OCI-M1 (cell line): ENCODE measurements around the gene CCIN.
A peak's percentile ranks its signal among the peaks of the same experiment; 100 is the strongest.
"Not testable (repeated sequence)": the region's sequence is repeated elsewhere in the genome, so short reads cannot be mapped to it uniquely, and the experiment has no call there.

Experiments used
- DNase-seq: peaks from one replicate; lab custom pipeline; 2025; lab: John Stamatoyannopoulos, UW

CCIN gene

DNA sequence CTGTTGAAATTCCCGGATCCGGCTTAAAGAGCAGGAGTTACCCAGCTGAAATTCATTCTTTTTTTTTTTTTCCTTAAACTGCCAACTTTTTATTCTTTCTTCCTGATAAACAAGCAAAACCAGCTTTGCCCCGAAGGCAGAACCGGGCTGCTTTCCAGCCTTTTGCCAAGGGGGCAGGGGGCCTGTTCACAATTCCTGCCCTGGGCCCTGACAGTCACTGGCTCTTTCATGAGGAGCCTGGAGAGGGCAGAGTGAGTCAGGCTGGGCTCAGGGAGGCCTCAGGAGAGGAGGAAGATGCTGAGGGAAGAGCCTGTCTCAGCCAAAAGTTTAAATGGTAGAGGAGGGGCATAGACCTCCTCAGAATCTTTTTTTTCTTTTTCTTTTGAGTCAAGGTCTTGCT, 27.9 kb upstream of the CCIN start:
- peak; percentile 13 for DNase-seq

DNA sequence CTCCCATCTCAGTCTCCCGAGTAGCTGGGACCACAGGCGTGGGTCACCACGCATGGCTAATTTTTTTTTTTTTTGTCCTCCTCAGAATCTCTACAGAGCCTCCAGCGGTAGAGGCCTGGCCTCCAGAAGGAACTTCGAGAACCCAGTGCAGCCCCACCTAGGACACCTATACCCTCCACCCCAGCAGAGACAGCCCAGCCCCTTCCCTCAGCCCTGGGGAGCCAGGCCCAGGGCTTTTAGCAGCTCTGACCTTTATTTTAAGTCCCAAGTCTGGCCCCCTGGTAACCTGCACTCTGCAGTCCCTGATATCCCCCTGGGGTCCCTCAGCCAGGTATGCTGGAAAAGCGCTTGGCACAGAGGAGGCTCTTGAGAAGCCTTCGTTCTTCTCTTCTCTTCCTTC, 27.4 kb upstream of the CCIN start:
- no peak for DNase-seq

DNA sequence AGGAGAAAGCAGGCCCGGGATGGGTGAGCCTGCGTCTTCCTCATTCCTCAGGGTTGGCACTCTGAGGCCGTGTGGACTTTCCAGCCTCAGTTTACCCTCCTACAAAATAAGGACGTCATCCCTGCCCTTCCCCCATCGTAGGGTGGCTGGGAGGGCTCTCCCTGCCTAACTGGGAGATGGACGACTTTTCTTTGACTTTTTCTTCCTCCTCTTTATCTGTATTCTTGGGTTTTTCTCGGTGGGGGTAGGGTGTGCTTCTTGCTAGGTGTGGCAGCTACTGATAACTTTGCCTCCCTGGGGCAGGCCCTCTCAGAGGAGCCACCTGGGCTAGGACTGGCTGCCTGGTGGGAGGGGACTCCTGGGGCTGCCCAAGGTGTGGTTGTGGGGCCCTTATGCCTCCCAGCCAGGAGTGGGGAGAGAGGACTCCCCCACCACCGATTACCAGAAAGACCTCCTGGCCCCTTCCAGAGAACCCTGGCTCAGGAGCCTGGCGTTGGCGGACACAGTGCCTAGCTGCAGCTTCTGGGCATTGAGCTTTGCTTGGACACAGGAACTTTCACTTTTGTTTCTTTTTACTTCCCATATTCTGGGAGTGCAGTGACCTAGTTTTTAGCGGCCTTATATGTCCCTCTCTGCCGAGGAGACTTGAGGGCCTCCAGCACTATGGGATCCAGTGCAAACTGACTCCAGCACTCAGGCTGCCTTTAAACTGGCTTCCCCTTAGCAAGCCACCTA, 26.5 kb upstream of the CCIN start:
- DNase-seq = peak; percentile 91

DNA sequence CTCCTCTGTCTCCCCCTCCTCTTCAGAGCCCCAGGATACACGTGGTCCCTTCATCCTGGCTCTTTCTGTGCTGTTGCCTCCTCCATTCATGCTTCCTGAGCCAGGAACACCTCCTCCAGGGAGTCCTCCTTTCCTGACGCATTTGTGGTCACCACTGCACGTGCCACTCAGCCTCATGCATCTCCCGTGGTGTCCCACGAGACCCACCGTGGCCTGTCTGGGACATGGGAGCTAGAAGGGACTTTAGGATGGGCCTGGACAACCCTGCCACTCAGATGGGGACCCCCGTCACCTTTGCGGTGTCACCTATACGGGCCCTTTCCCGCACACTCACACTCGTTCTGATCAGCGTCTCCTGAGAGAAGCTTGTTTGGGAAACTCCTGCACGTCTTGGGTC, 25.9 kb upstream of the CCIN start:
- DNase-seq = no peak

DNA sequence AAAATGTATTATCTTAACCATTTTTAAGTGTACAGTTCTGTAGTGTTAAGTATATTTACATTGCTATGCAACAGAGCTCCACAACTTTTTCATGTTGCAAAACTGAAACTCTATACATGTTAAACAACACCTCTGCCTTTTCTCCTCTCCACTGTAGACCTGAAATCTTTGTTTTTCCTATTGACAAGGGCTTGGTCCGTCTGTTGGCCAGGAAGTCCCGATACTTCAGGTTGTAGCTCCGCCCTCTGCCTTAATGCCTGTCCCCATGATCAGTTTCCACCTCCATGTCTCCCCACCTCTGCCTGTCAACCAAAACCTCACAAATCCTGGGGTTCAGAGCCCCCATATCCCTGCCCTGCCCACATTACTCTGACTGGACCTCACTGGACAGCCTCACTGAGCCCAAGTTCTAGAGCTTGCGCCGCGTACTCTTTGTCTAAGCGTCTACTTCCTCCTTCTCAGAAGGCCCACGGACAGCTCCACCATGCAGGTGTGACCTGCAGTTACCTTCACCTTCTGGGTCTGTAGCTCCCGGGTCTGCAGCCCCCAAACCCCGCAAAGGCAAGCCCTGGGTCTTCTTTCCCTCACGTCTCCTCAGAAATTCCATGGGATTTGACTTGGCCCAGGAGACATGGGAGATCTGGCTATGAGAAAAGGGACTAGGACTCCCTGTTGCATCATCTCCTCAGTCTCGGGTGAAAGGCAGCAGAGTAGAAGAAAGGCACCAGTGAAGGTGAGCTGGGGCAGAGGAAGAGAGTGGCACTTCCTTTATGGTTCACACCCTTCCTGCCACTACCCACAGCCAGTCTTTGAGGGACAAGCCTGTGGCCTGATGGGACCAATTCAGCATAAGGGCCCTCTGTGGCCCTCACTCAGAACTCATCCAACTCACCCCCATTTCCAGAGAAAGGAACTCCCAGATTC, 24.6 kb upstream of the CCIN start:
- DNase-seq = no peak

DNA sequence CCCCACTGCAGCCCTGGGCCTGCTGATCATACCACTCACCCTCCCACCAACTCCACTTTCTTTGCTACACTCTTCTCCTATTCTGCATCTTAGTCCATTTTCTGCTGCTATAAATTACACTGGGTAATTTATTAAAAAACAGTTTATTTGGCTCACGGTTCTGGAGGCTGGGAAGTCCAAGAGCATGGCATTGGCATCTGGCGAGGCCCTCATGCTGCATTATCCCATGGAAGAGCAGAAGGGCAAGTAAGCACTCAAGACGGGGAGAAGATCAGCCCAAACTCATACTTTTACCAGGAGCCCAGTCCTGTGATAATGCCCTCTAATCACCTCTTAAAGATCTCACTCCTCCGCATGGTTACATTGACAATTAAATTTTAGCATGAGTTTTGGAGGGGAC, 23.2 kb upstream of the CCIN start:
- DNase-seq = no peak

DNA sequence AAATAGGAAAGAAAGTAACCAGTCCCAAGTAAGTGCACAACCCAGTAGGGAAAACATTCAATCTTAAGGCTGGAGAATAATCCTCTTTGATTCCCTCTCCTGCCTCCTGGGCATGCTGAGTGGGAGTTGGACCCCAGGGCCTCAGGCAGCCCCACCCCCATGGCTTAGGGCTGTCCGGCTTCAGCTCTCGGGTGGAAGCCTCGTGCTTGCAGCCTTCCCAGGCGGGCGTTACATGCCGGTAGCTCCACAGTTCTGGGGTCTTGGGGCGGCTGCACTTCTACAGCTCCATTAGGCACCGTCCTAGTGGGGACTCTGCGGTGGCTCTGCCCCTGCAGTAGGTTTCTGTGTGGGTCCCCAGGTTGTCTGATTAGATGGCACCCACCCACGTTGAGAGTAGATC, 22.5 kb upstream of the CCIN start:
- DNase-seq = no peak

DNA sequence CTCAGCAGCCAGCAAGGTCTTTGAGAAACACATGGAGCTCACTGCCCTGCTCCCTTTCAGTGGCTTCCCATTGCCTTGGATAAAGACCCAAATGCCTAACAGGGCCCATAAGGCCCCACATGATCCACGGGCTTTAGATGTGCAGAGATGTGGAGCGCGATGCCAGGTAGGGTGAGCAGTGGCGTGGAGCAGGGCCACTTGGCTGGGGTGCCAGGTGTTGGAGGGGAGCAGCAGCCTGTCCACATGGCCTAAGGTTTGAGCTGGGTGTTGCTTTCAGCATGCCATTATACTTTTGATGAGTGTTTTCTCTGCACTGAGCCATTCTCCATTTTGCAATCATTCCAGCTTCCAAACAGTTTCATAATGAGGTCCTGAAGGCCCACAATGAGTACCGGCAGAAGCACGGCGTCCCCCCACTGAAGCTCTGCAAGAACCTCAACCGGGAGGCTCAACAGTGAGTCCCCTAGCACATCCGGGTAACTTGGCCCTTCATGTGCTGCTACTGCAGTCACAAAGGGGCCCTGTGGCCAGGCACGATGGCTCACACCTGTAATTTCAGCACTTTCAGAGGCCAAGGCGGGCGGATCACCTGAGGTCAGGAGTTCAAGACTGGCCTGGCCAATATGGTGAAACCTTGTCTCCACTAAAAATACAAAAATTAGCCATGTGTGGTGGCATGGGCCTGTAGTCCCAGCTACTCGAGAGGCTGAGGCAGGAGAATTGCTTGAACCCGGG, 21.6 kb upstream of the CCIN start:
- no peak for DNase-seq

DNA sequence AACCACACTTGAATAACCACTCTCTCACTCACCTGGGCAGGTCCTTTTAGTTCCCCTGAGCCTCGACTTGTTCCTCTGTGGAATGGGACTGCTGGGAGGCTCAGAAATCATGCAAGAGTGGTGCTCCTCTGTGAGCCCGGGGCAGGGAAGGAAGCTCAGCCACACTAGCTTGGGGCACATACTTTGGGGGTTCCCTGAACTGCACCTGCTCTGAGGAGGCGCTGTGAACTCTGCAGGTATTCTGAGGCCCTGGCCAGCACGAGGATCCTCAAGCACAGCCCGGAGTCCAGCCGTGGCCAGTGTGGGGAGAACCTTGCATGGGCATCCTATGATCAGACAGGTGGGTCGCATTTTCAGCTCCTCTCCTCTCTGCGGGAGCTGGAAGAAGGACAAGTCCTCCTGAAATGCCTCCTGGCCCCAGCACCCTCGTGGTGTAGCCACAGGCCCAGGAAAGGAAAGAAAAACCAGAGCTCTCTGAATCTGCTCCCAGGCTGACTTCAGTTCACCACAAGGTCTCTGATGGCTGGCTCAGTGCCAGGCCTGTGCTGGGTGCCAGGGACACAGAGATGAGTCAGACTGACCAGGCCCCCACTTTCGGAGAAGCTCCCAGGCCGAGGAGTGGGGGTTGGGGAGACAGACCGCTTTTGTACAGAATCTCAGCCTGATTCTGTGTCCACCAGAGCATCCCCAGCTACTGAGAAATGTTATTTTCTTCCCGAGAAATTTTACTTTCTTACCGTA, 20.7 kb upstream of the CCIN start:
- peak; percentile 87 for DNase-seq

DNA sequence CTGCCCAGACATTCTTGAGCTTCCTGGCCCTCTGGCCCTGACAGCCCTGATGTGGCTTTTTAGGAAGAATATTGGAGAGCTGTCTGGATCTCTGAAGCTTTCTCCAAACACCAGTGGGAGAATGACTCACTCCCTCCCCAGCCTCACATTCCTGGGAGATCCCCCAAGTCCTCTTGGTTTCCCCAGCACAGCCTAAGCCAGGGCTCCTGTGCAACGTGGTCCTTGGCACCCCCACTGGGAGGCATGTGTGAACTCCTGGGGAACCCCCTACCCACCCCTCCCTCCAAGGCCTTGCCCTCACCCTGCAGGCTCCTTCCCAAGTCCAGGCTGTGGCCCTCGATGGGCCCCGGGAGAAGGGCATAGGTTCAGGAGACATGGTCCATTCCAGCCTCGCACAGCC, 20.0 kb upstream of the CCIN start:
- DNase-seq = no peak

DNA sequence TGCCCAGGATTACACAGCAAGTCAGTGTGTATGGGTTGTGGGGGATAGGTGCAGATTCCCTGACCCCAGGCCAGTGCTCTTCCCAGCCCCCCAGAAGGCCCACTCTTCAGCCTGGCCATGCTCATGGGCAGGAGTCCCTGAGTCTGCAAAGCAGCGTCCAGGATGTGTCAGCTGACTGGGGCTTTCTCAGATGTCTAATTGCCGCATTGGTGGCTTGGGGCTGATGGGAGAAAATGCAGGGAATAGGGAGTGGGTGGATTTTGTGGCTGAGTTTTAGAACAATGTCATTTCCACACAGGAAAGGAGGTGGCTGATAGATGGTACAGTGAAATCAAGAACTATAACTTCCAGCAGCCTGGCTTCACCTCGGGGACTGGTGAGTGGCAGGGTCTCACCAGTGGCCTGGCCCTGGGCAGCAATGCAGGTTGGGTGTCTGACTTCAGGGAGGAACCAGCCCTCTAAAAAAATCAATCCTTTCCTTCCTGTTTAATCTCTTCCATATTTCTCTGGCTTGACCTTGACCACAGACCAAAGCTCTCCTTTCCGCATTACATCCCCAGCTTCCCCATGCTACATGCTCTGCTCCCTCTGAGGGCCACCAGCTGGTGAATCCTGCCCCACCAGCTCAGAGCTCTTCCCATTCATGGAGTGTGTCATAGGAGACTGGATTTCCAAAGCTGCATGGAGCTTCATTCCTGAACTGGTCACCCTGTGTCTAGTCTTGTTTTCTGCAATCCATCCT, 18.4 kb upstream of the CCIN start:
- no peak for DNase-seq

DNA sequence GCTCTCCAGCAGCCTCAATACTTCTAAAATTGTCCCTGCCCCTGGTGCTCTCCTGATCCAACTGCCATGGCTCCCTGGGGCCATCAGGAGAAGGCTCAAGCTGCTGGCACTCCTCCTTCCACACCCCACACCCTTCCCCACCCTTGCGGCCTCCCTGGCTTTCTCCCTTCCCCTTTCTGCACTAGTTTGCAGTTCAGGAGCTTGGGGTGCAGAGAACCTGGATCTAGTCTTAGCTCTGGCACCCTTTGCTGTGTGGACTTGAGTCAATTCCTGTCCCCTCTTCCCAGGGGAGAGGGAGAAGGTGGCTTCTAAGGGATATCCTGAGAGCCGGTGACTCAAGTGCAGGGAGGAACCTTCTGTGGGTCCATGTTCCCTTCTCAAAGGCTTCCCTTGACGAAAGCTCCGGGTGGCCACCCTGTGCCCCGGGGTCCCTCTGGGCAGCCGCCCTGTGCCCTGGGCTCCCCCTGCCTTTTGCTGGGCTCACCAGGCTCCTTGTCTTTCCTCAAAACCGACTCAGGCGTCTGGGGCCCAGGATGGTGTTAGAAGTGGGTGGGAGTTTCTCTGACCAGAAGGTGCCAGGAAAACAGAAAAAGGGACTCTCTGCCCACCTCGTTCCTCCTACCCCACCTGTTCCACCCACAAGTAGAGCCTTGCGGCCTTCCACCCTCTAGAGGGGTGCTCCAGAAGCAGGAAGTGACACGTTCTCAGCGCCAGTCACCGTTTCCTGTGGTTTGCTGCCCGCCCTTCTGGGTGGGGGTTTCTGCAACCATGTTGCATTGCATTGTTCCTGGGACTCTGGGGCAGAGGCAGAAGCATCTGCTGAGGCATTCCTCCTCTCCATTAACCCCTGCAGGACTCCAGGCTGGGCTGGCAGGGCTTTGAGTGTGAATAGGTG, 17.6 kb upstream of the CCIN start:
- peak; percentile 21 for DNase-seq

DNA sequence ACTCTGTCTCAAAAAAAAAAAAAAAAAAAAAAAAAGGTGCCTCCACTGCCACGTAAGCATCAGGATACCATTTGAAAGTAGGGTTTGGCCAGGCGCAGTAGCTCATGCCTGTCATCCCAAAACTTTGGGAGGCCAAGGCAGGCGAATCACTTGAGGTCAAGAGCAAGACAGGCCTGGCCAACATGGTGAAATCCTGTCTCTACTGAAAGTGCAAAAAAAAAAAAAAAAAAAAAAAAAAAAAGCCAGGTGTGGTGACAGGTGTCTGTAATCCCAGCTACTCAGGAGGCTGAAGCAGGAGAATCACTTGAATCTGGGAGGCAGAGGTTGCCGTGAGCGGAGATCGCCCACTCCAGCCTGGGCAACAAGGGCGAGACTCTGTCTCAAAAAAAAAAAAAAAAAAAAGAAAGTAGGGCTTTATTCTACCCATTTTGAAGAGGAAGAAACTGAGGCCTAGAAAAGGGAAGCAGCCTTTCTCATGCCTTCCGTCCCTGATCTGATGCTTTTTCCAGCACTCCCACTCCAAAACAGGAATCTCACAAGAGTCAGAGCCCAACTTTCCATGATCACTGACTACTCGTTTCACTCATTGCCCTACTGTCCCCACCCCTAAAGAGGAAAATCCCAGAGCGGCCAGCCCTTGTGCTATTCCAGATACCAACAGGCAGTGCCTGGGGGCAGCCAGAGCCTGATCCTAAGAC, 16.3 kb upstream of the CCIN start:
- no peak for DNase-seq

DNA sequence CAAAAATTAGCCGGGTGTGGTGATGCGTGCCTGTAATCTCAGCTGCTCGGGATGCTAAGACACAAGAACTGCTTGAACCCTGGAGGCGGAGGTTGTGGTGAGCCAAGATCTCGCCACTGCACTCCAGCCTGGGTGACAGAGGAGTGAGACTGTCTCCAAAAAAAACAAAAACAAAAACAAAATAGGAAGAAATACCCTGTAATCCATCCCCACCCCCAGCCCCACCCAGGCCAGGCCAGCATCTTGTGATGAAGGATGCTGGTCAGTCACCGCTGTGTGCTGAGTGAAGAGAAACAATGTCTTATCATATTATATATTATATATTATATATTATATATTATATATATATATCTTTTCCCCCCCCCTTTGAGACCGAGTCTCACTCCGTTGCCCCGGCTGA, 15.4 kb upstream of the CCIN start:
- no peak for DNase-seq

DNA sequence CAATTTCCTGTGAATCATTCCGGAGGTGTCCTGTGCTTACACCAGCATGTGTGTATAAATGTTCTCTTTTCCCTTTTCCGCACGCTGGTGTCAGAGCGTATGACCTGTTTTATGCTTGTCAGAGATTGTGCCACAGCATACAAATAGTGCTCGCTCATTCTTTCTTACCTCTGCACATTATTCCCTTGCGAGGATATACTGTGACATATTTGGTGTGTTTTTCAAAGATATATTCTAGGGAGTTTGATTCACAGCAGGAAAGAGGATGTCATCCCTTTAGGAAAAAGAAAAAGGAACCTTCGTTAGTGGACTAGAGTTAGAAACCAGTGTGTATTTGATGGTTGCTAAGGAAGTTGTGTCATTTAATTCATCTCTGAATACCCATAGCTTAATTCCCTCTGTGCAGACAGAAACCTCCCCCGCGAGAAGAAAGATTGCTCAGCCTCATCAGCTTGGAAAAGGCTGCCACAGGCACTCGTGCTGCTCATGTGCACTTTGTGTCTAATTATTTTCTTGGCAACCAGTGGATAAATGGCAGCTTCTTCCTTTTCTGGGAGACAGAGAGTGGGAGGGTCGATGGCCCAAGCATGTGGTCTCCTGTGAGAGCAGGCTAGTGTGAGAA, 14.7 kb upstream of the CCIN start:
- DNase-seq = peak; percentile 75

DNA sequence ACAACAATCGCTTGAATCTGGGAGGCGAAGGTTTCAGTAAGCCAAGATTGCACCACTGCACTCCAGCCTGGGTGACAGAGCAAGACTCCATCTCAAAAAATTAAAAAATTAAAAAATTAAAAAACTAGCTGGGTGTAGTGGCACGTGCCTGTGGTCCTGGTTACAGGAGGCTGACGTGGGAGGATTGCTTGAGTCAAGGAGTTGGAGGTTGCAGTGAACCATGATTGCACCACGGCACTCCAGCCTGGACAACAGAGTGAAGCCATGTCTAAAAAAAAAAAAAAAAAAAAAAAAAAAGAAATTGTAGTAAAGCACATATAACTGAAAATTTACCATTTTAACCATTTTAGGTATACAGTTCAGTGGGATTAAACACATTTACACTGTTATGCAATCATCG, 13.1 kb upstream of the CCIN start:
- DNase-seq = no peak

DNA sequence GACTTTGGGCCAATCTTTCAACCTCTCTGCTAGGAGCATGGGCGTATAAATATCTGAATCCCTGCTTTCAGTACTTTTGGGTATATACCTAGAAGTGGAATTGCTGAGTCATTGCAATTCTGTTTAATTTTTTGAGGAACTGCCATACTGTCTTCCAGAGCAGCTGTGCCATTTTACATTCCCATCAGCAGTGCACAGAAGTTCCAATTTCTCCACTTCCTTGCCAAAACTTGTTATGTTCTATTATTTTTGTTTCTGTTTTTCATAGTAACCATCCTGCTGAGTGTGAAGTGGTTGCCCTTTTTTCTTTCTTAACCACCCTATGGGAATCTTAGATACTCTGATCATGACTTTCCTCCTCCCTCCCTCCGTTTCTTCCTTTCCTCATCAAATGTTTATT, 11.1 kb upstream of the CCIN start:
- peak; percentile 77 for DNase-seq

DNA sequence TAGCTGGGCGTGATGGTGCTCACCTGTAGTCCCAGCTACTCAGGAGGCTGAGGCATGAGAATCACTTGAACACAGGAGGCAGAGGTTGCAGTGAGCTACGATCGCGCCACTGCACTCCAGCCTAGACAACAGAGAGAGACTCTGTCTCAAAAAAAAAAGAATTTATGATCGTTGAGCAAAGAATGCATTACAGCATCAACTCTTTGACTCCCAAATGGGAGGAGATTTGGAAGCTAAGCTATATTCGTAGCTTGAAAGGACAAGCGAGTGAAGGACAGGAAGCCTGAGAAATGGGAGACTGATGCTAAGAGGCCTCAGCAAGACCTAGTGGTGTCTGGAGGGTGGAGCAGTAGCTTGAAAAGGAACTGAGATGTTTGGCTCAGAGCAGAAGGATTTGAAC, 10.3 kb upstream of the CCIN start:
- DNase-seq = no peak

DNA sequence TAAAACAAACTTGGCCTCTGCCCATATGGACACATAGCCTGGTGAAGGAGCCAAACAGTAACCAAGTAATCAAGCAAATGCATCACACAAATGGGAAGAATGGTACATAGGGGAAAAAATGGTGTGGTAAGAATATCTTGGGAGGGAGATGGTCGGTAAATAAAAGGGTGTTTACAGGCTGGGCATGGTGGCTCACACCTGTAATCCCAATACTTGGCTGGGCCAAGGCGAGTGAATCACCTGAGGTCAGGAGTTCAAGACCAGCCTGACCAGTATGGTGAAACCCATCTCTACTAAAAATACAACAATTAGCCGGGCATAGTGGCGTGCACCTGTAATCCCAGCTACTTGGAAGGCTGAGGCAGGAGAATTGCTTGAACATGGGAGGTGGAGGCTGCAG, 9.7 kb upstream of the CCIN start:
- not testable (repeated sequence) for DNase-seq
